GM19468 (cell line): ENCODE results near the gene PHF3.

Experiments
- ATAC-seq: cut with Tn5 transposase; IDR thresholded peaks from one replicate; pipeline ENCODE4 v1.9.1; 2021; ENCODE audit warnings: mild to moderate bottlenecking, moderate library complexity, moderate number of reproducible peaks; ENCODE audit not compliant: unreplicated experiment; ENCODE audit errors: extremely low read depth

The PHF3 gene

GRCh38 chr6:63759605-63760105 lies 124.1 kb downstream of the PHF3 start:
- no peak for ATAC-seq

GRCh38 chr6:63760199-63760598 lies 124.6 kb downstream of the PHF3 start:
- no peak for ATAC-seq

DNA sequence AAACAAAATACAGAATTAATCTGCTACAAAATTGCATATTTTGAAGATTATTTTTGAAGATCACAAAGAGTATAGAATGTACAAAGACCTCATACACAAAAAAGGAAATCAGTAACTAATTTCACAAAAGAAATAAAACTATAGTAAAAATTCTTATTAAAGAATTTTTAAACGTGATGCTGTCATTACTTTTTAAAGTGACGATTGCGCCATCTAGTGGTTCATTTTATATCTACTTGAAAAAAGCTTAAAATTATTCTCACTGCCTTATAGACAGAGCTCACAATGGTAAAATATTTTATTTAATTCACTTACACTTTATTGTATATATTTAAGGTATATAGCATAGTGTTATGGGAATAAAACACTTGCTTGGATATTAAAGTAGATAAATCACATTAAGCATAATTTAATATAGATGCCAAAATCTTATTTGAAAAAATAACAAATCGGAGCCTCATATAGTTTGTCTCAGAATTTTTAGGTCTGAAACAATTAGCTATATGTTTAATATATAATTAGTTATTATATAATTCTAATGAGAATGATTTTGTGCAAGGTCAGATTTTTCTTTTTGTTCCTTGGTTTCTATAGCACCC lies 128.8 kb downstream of the PHF3 start:
- ATAC-seq = no peak
